ENCODE results near the gene NFYC.
"Not testable (repeated sequence)": the region's sequence is repeated elsewhere in the genome, so short reads cannot be mapped to it uniquely, and the experiment has no call there.

- not testable (repeated sequence) for TF ChIP-seq ETV6 (CRISPR knock-in tag; IDR thresholded peaks at IDR 0.05); ZNF232 (CRISPR knock-in tag; IDR thresholded peaks at IDR 0.05); CTCF (IDR thresholded peaks at IDR 0.05); NR1H2 (CRISPR knock-in tag; IDR thresholded peaks at IDR 0.05); TCF7 (CRISPR knock-in tag; IDR thresholded peaks at IDR 0.05; ENCODE audit: low read depth); CREB1 (CRISPR knock-in tag; IDR thresholded peaks at IDR 0.05); SP1 (CRISPR knock-in tag; conservative IDR thresholded peaks at IDR 0.05); KAT7 (CRISPR knock-in tag; IDR thresholded peaks at IDR 0.05; ENCODE audit: borderline replicate concordance)
Measured at GRCh38 chr1:40729316-40729862, 37.9 kb downstream of the NFYC start.
